Measurements from ENCODE around the gene ZMYND8.

DNA sequence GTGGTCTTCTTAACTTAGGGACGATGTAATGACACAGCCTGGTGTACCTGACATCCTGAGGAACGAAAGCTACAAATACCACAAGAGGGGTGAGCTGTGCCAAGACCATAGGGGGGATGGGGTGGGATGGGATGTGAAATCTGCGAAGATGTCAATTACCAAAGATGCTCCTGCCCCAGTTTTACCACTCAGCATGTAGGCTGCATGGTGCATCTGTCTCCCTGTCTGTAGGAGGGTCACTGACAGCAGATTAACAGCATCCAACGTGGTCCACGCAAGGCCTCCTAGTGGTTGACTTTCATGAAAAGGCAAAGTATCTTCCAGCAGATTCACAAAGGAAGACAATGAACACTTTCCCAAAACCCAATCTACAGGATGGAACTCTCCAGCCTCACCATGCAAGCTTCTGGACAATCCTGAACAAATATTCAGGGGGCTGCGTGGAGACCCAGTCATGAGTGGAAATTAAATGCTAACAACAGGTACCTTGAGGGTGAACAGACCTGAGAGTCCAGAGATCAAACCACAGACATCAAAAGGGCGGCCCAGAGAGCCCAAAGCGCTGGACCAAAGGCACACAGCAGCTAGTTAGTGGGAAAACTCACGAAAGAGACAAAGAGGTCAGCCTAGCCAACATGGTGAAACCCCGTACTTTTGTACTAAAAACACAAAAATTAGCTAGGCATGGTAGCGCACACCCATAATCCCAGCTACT is 44.4 kb downstream of the ZMYND8 start:
- TF ChIP-seq, protein P1, sequence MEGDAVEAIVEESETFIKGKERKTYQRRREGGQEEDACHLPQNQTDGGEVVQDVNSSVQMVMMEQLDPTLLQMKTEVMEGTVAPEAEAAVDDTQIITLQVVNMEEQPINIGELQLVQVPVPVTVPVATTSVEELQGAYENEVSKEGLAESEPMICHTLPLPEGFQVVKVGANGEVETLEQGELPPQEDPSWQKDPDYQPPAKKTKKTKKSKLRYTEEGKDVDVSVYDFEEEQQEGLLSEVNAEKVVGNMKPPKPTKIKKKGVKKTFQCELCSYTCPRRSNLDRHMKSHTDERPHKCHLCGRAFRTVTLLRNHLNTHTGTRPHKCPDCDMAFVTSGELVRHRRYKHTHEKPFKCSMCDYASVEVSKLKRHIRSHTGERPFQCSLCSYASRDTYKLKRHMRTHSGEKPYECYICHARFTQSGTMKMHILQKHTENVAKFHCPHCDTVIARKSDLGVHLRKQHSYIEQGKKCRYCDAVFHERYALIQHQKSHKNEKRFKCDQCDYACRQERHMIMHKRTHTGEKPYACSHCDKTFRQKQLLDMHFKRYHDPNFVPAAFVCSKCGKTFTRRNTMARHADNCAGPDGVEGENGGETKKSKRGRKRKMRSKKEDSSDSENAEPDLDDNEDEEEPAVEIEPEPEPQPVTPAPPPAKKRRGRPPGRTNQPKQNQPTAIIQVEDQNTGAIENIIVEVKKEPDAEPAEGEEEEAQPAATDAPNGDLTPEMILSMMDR (conservative IDR thresholded peaks at IDR 0.05) = no peak
- TF ChIP-seq EZH2 (IDR thresholded peaks at IDR 0.05; ENCODE audit: low read depth) = no peak
